ENCODE measurements around the gene CYP2A6.
"Not testable (repeated sequence)": the region's sequence is repeated elsewhere in the genome, so short reads cannot be mapped to it uniquely, and the experiment has no call there.

GRCh38 chr19:40822704-40823553 lies 27.3 kb downstream of the CYP2A6 start:
- not testable (repeated sequence) for TF ChIP-seq CTCF (IDR thresholded peaks at IDR 0.05); POLR2AphosphoS5 (IDR thresholded peaks at IDR 0.05; ENCODE audit: insufficient read depth in 1 of 2, low read depth in 1 of 2)
